Erythroblast (primary cell): Measurements from ENCODE around the gene LIMCH1.

Source experiments
- DNase-seq, 2 experiments: peaks; one replicate each; lab custom pipeline; 2025; lab: John Stamatoyannopoulos, UW
- GATA1 ChIP-seq: IDR thresholded peaks from 2 replicates; pipeline ENCODE4 v1.6.1; 2011; ENCODE audit warnings: low read depth, mild to moderate bottlenecking, control low read depth, low read length, moderate library complexity
- POLR2A ChIP-seq: IDR thresholded peaks from 2 replicates; pipeline ENCODE4 v1.6.1; 2011; ENCODE audit warnings: mild to moderate bottlenecking, low read length

Gene LIMCH1

DNA sequence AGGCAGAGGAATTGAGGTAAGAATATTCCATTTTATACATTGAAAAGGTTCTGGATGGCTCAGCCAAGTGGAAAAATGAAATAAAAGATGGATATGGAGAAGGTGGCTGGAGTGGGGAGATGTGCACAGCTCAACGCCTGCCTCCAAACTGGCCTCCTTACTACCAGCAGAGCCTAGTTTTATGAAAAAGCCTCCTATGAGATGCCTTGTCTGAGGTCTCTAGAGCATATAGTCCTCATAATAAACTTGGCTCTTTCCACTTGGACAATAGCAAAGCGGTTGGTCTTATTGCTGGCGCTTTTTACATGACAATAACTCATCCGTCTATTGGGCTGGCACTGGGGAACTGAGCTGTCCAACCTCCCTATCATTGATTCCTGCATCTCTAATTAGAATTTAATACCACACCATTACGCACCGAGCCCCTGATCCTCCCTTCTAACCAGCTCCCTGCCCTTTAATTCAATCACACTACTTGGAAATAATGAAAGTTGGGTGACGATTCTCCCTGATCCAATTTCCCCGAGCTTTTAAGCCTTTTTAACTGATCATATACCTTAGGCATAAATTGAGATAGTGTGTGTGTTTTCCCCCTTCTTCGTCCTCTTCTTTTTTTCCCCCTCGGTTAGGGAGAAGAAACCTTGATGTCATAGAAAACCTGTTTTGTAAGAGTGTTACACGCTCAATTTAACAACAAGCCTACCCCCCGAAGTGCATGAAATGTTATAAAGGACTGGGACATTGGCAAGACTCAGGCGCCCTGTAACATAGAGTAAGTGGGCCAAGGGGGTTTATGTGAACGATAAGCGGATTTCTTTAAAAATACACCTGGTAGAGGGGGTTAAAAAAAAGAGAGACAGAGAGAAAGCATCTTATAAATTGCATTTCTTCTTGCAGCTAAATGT lies 210.9 kb downstream of the LIMCH1 start, which contains the start of gene PHOX2B:
TSS of gene PHOX2B (minus strand) at position 155 of the 905 bp plus-strand sequence. CDS start at position 40, 115 bp downstream.
- TF ChIP-seq POLR2A (no peak), GATA1 (no peak)

DNA sequence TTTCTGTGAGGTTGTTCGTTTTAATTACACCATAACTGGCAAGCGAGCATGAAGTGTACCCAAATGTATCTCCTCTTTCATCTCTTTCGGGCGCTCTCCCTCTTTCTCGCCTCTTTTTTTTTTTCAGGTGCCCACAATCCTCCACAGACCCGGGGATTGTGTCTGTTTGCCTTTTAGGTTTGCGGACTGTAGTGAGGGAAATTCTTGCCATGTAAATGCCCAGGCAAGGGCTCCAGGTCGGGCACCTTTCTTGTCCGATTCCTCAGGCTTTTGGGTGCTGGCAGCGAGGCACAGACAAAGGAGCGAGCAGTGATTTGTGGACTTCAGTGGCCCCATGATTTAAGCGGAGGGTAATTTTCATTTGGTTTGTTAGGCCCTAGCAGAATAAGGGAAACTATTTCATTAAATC lies 211.7 kb downstream of the LIMCH1 start:
- TF ChIP-seq POLR2A (no peak), GATA1 (no peak)
- DNase-seq, result no peak

More for the DNA sequence above, 210.9 kb downstream of the LIMCH1 start, which contains the start of gene PHOX2B:
- DNase-seq, result no peak
